ENCODE results near the gene B3GNT2.
A peak's percentile ranks its signal among the peaks of the same experiment; 100 is the strongest.
"Not testable (repeated sequence)": the region's sequence is repeated elsewhere in the genome, so short reads cannot be mapped to it uniquely, and the experiment has no call there.

Gene B3GNT2

GRCh38 chr2:62196278-62196901 lies 475 bp downstream of the B3GNT2 start:
- DNase-seq (ENCODE audit: insufficient read length, low spot score), result no peak
- no peak for FAIRE-seq
- no peak for TF ChIP-seq CTCF (IDR thresholded peaks at IDR 0.05; ENCODE audit: insufficient read depth, missing control alignments)

GRCh38 chr2:62197011-62197924 lies 1.4 kb downstream of the B3GNT2 start:
- TF ChIP-seq CTCF (IDR thresholded peaks at IDR 0.05; ENCODE audit: insufficient read depth, missing control alignments), result peak; percentile 29
- no peak for FAIRE-seq
- no peak for DNase-seq (ENCODE audit: insufficient read length, low spot score)

GRCh38 chr2:62197925-62198633 lies 2.2 kb downstream of the B3GNT2 start:
- FAIRE-seq (no peak), DNase-seq (ENCODE audit: insufficient read length, low spot score) (no peak)
- TF ChIP-seq CTCF (IDR thresholded peaks at IDR 0.05; ENCODE audit: insufficient read depth, missing control alignments), result no peak

- not testable (repeated sequence) for FAIRE-seq; DNase-seq (ENCODE audit: insufficient read length, low spot score)
Observed at GRCh38 chr2:62198854-62199253, 2.9 kb downstream of the B3GNT2 start.

GRCh38 chr2:62199392-62200125 lies 3.6 kb downstream of the B3GNT2 start:
- no peak for TF ChIP-seq CTCF (IDR thresholded peaks at IDR 0.05; ENCODE audit: insufficient read depth, missing control alignments)
- no peak for DNase-seq (ENCODE audit: insufficient read length, low spot score)
- no peak for FAIRE-seq

GRCh38 chr2:62200291-62200841 lies 4.5 kb downstream of the B3GNT2 start:
- no peak for FAIRE-seq
- no peak for DNase-seq (ENCODE audit: insufficient read length, low spot score)
- no peak for TF ChIP-seq CTCF (IDR thresholded peaks at IDR 0.05; ENCODE audit: insufficient read depth, missing control alignments)

- no peak for TF ChIP-seq CTCF (IDR thresholded peaks at IDR 0.05; ENCODE audit: insufficient read depth, missing control alignments)
- FAIRE-seq (no peak), DNase-seq (ENCODE audit: insufficient read length, low spot score) (no peak)
Observed at GRCh38 chr2:62200868-62201267, 5.0 kb downstream of the B3GNT2 start.

Data from D721Med (cell line).